COLO668 (cell line): ENCODE results near the gene METTL22.

ENCODE experiments used
- DNase-seq: peaks from one replicate; lab custom pipeline; 2025; ENCODE audit not compliant: unreplicated experiment; lab: John Stamatoyannopoulos, UW

METTL22 gene

DNA sequence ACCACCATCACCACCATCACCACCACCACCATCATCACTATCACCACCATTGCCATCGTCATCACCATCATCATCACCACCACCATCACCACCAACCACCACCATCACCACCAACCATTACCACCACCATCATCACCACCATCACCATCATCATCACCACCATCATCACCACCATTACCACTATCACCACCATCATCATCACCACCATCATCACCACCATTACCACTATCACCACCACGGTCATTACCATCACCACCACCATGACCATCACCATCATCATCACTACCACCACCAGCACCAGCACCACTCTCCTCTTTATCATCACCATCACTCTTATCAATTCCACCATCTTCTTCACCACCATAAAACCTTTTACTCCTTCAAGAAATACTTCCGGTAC, 30.0 kb upstream of the METTL22 start:
- DNase-seq: no peak

DNA sequence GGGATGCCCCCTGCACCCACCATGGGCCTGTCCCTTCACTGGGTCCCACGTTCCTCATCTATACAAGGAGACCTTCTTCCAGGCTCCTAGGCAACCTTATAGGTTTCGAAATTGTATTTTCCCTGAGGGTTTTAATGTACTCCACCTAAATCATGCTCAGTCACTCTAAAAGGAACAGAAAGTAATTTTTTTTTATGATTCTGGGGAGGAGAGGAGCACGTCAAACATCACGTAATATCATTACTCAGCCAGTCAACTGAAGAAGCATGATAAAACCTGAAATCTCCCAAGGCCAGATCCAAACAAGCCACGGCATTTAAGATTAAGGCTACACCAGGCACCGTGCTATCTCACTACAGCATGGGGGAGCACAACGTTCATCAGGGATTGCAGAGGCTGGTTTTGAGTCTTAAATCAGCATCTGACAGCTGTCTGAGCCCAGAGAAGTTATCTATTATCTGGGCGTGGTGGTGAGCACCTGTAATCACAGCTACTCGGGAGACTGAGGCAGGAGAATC, 27.3 kb upstream of the METTL22 start:
- DNase-seq: no peak

DNA sequence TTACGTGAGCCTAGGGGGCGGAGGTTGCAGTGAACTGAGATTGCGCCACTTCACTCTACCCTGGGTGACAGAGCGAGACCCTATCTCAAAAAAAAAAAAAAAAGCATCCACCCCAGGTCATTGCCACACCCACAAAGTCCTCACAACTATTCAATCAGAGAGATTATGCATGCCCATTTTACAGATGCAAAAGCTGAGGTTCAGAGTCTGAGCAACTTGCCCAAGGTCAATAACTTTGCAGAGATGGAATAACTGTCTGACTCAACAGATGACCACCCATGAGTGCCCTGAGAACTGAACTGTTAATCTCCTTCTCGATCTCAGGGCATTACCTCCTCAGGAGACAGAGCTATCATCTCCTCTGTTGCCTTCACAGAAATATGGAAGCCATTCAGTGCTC, 25.7 kb upstream of the METTL22 start:
- no peak for DNase-seq

- DNase-seq: no peak
These were observed 24.9 kb upstream of the METTL22 start for GRCh38 chr16:8596581-8596980.

DNA sequence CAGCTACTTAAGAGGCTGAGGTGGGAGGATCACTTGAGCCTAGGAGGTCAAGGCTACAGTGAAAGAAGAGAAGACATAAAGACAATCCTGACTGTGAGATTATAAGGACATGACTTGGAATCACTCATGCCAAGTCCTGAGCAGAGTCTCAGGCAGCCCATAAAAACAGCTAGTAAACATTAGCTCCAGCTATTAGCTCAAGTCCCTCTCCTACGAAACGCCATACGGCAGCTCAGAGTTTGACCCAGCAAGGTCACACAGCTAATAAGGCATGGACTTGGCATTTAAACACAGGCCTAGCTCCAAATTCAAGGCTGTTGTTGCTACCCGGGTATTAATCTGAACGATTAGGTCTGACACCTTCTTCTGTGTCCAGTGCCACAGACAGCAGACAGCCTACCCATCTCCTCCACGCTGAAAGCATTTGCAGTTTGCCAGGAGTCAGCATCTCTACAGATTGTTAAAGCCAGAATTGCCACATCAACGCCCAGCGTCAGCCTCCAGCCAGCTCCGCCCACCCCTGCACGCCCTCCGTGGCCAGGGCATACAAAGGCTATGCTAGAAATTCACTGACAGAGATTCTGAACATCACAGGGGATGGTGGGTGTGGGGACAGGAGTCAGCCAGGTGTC, 21.2 kb upstream of the METTL22 start:
- DNase-seq: no peak

DNA sequence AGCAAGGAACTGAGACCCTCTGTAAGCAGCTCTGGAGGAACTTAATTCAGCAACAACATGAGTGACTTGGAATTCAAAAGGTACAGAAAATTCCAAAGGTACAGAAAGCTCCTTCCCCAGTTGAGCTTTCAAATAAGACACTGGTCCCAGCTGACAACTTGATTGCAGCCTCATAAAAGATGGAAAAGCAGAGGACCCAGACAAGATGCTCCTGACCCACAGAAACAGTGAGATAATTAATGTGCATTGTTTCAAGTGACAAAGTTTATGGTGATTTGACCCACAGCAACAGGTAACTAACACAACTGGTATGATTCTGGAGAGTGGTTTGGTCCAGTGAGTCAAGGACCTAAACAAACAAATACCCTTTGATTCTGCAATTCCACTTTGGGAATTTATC, 15.9 kb upstream of the METTL22 start:
- DNase-seq: no peak

GRCh38 chr16:8607214-8607613, 14.3 kb upstream of the METTL22 start:
- no peak for DNase-seq

GRCh38 chr16:8611122-8611521, 10.4 kb upstream of the METTL22 start:
- DNase-seq: no peak

- DNase-seq: no peak
These were observed 9.5 kb upstream of the METTL22 start for GRCh38 chr16:8611886-8612600.

DNA sequence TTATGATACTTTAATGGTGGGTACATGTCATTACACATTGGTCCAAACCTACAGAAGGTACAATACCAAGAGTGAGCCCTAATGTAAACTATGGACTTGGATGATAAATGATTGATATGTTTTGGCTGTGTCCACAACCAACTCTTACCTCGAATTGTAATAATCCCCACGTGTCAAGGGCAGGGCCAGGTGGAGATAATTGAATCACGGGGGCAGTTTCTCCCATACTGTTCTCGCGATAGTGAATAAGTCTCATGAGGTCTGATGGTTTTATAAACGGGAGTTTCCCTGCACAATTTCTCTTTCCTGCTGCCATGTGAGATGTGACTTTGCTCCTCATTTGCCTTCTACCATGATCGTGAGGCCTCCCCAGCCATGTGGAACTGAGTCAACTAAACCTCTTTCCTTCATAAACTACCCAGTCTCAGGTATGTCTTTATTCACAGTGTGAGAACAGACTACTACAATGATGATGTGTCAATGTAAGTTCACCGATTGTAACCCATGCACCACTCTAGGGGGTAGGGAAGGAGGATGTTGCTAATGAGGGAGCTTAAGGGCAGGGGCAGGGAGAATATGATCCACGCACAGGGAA, 7.0 kb upstream of the METTL22 start:
- no peak for DNase-seq

- no peak for DNase-seq
These were observed 1.7 kb upstream of the METTL22 start for GRCh38 chr16:8619671-8620370.

DNA sequence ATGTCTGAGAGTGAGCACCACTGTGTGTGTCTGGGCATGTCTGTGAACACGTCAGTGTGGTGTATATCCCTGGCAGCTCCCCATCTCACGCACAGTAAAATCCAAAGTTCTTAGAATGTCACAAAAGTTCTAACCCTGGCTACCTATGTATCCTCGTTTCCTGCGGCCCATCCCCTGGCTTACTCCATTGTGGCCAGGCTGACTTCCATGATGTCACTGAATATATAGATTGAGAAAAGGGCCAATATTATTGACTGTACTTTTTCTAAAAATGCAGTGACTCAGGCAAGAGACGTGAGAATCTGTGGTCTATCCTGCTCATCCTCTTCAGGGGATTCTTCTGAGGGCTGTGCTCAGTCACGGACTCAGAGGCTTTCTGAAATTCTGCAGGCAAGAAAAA, 963 bp upstream of the METTL22 start:
- no peak for DNase-seq

- no peak for DNase-seq
These were observed 301 bp upstream of the METTL22 start for GRCh38 chr16:8621222-8621571.

DNA sequence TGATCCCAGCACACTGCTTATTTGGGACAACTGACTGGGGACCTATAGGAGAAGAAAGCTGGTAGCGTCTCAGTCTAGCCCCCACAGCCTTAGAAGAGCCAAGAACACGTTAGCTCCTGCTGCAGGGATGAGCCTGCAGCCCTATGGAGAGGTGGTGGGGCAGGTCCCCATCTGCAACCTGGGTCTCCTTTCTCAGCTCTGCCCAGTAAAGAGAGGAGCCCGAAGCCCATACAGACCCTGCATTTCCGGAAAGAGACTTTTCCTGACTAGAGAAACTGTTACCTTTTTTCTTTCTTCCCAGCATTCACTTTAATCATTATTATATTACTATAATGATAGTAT, 788 bp downstream of the METTL22 start:
- no peak for DNase-seq

GRCh38 chr16:8623634-8624033, 2.1 kb downstream of the METTL22 start:
- DNase-seq: no peak

- DNase-seq: no peak
These were observed 4.1 kb downstream of the METTL22 start for GRCh38 chr16:8625491-8626087.

DNA sequence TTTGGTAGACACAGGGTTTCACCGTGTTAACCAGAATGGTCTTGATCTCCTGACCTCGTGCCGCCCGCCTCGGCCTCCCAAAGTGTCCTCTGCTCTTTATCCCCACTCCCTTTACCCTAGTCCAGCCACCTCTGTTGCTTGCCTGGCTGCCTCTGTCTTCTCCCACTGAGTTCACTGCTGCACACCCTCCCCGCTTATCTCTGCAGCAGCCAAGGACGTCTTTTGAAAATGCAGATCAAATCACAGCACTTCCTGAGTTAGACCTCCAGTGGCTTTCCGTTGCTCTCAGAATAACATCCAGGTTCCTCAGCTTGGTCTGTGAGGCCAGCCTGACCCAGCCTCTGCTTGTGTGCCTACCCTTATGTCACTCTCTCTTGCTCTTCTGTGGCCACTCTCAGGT, 5.4 kb downstream of the METTL22 start:
- DNase-seq: no peak

DNA sequence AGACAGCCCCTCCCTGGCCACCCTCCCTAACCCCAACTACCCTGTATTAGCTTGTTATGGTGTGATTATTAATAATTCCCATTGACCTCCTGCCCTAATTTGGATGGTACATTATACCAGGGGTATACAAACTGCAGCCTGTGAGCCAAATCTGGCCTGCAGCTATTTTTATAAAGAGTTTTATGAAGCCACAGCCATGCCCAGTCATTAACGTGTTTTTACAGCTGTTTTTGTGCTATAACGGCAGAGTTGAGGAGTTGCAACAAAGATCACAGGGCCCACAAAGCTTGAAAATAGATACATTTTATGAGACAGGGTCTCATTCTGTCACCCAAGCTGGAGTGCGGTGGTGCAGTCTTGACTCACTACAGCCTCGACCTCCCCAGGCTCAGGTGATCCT, 6.0 kb downstream of the METTL22 start:
- DNase-seq: no peak

DNA sequence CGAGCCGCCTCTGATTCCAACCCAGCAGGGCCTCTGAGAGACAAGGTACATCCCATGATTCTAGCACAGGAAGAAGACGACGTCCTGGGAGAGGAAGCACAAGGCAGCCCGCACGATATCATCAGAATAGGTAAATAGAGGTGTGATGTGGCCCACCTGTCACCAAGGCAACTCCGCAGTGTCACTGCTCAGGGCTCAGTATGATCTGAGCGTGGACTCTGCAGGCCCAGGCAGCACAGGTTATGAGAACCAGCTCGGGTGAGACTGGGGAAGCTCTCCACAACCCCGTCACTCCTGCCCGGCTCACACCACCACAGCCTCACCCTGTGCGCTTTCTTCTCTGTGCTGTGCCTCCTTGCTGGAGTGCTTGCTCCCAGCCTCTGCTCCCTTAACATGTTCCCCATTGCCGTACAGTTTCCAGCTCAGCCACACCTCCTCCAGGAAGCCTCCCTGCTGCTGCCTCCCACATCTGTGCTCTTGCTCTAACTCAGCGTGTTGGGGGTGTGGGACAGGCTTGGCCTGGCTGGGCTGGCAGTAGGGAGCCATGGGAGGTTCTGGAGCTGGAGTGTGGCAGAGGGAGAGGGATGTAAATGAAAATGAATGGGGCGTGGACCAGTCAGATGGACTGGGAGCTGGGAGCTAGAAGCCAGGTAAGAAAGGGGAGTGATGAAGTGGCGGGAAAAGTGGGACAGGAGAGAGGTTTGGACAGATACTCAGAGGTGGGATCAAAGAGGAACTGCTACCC, 7.7 kb downstream of the METTL22 start:
- no peak for DNase-seq

GRCh38 chr16:8630255-8630953, 8.9 kb downstream of the METTL22 start:
- no peak for DNase-seq
